HG03457 (cell line): ENCODE results near the gene SRGAP3.

Experiments used
- ATAC-seq: cut with Tn5 transposase; IDR thresholded peaks from one replicate; pipeline ENCODE4 v1.9.1; 2021; ENCODE audit warnings: moderate number of reproducible peaks; ENCODE audit not compliant: unreplicated experiment

Gene SRGAP3

DNA sequence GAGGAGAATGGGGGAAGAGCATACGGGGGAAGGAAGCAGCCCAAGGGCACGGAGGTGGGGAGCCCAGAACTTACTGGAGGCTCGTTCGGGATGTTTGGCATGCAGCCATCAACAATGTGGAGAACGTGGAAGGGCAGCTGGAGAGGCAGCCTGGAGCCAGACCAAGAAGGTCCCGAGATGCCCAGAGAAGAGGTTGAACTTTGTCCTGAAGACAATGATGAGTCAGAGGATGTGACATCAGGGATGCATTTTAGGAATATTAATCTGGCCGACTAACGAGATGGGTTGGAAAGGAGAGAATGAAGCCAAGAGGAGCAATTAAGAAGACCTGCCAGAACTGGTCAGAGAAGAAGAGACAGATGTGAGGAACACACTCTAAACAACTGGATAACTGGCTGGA, 98.2 kb downstream of the SRGAP3 start:
- no peak for ATAC-seq

- ATAC-seq = no peak
Measured at GRCh38 chr3:9149566-9149965, 99.9 kb downstream of the SRGAP3 start.

GRCh38 chr3:9147896-9148266, 101.6 kb downstream of the SRGAP3 start:
- no peak for ATAC-seq

DNA sequence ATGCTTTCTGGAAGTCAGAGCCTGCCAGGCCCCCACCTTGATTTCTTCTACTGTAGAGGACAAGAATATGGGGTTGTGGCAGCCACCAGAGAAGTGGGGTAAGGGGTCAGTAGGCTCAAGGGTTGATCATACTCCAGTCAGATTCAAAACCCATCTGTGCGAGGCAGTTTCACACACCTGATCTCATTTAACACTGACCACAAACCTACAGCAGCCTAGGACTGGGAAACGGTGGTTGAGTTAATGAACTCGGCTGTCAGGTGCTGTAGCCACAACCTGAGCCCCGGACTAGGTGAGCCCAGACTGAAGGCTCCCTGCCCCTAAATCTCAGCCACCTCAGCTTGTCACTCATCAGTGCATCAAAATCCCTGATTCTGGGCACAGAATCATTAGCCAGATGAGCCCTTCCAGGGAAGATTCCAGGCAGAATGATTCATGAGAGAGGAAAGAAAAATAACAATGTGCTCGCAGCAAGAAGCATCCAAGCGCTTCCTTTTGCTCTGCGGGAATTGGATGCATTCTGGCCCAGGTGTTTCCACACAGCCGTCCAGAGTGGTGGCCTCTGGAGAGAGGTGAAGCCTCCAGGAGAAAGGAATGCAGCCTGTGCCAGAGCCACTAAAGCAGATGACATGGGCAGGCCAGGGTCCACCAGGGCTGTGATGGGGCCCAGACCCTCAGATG, 102.1 kb downstream of the SRGAP3 start:
- peak; percentile 50 for ATAC-seq

DNA sequence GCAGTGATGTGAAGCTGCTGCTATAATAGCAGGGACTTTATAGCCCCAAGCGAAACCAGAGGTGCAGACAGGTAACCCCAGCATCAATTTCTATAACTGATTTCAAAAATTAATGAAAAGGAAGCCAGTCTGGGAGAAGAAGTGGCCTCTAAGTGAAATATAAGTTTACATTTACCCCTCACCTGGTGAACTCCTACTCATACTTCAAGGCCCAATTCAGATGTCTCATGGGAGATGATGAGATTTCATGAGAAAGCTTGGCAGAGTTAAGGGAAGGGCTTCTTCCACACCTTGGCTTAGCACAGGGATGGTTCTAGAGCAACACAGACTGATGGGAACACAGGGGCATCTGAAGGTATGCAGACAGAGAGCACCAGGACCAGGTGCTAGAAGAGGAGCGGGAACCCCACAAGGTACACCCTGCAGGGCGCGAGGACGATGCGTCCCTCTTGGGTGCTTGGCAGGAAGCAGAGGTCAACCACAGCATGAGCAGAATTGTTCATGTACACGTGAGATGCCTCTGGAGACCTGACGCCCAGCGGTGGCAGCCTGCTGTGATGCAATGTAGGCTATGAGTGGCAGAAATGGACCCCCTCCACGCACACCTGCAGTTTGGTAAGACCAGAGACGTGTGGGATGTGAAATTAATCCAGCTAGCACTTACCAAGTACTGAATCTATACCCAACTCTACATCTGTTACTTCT, 102.9 kb downstream of the SRGAP3 start:
- ATAC-seq = no peak

GRCh38 chr3:9143184-9143583, 106.3 kb downstream of the SRGAP3 start:
- no peak for ATAC-seq

GRCh38 chr3:9142362-9142761, 107.1 kb downstream of the SRGAP3 start:
- ATAC-seq = no peak

DNA sequence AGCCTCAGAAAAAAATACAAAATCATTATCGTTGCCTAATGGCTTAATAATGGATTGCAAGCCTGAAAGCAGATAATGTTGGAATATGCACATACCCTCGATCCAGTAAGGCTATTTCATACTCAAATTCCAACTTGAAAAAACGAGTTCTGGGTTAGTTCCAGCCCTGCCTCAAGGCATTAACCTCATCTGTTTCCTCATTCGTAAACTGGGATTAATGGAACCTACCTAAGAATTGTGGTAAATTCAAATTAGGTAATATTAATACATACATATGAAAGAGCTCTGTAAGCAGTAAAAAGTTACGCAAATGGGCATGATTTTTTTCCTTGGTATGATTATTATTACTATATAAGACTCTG, 107.5 kb downstream of the SRGAP3 start:
- ATAC-seq = no peak

GRCh38 chr3:9139366-9139765, 110.1 kb downstream of the SRGAP3 start:
- ATAC-seq = no peak

DNA sequence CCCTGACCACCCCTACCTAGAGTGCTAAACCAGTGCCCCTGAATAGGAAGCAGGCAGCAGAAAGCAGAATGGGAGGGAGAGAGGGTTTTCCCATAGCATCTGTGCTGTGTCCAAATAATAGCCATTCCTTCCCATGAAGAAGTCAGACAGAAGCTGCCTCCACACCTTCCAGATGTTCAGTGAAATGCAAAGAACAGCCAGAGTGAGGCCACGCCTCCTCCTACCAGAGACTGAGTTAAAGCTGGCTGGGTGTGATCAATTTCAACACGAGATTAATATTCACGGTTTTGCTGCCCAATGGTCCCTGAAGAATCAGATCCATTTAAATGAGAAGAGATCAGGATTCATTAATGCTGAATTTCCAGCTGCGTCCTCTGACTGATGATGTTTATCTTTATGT, 111.8 kb downstream of the SRGAP3 start:
- no peak for ATAC-seq

- ATAC-seq = no peak
Measured at GRCh38 chr3:9136746-9137465, 112.5 kb downstream of the SRGAP3 start.

DNA sequence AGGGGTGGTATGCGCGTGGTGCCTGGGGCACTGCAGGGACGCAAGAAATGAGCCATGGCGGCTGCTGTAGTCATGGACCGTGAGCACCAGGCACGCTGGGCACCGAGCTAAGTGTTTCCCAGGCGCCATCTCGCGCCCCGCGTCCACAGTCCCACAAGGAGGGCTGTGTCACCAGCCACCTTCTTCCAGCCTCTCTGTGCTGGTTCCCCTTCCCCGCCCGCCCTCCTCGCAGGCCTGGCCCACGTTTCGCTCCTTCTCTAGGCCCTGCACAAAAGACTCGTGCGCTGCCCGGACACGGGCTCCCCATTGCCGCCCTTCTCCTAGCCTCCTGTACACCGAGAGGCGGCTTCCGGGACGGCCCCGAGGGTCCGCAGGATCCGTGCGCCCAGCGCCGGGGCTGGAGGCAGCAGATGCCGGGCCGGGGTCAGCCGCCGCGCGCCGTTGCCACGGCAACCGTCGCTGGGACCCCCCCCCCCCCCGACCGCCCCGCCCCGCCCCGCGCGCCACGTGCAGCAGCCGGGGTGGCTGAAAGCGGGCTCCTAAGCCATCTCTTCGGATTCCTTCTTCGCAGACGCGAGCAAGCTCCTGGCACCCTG, 113.4 kb downstream of the SRGAP3 start:
- ATAC-seq = no peak

DNA sequence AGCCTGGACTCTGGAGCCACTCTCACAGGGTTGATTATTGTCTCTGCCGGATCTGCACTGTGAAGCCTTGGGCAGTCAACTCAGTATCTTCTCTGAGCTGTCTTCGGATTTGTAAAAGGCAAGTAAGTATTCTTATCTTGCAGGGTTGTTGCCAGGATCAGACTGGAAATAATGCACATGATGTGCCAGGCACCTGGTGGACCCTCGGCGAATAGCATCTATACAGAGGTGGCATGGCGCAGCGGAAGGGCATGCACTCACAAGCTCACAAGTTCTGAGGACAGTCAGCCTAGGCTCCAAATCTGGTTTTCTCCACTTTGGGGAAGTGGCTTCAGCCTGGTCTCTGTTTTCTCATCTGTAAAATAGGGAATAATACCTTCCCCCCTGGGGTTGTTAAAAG, 113.9 kb downstream of the SRGAP3 start:
- ATAC-seq = no peak

GRCh38 chr3:9133656-9134055, 115.8 kb downstream of the SRGAP3 start:
- ATAC-seq = no peak

GRCh38 chr3:9130345-9131305, 118.8 kb downstream of the SRGAP3 start:
- no peak for ATAC-seq

- ATAC-seq = no peak
Measured at GRCh38 chr3:9129365-9129764, 120.1 kb downstream of the SRGAP3 start.

- no peak for ATAC-seq
Measured at GRCh38 chr3:9125278-9125951, 124.0 kb downstream of the SRGAP3 start.

DNA sequence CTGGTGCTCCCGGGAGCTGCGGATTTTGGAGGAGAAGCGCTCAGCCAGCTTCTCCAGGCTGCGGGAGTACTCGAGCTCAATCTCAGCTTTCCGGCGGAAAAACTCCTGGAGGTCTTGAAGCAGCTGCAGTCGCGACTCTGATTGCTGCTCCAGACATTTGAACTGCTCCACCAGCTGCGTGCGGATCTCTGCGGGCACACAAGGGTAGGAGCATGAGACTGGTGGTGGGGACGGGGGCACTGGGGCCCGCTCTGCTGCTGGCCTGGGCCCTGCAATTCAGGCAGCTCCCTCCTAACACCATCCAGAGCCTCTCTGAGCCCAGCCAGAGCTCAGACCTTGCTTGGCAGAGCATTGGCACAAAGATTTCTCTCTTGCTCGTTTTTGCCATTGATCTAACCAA, 124.7 kb downstream of the SRGAP3 start:
- no peak for ATAC-seq

DNA sequence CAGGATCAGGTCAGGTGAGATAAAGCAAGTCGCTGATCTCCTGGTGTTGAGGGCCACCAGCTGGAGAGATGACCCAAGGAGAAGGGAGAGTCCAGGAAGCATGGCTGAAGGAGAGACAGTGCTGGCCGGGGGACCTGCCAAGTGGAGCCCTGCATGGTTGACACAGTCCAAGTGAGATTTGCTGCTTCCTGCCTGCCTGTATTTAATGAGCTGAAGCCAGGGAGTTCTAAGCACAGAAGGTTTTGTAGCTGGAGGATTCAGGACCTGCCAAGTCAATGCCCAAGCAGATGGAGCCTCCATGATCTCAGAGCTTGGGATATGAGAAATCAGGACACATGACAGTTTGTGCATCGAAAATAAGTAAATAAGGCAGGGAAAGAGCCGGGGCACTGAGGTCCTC, 125.6 kb downstream of the SRGAP3 start:
- no peak for ATAC-seq

DNA sequence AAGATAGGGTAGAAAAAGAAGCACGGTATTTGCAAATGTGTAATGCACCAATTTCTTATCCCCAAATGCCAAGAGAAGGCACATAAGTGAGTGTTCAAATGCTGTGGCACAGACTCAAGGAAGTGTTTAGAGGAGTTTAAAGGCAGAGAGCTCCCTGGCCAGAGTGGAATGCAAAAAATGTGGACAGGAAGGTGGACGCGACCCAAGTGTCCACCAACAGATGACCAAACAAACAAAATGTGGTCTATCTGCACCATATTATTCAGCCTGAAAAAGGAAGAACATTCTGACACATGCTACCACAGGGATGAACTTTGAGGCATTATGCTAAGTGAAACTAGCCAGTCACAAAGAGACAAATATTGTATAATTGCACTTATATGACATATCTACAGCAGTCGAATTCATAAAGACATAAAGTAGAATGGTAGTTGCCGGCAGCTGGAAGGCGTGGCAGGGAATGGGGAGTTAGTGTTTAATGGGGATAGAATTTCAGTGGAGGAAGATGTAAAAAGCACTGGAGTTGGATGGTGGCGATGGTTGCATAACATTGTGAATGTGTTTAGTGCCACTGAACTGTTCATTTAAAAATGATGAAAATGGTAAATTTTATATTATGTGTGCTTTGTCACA, 126.6 kb downstream of the SRGAP3 start:
- ATAC-seq = no peak
